Neuronal stem cell (in vitro differentiated cells): Measurements from ENCODE around the gene CDKL1.

Experiments
- DNase-seq: peaks from one replicate; pipeline ENCODE4 v3.0.0-alpha.2; 2013; ENCODE audit warnings: low spot score
- H2AFZ ChIP-seq: one replicate; pipeline ENCODE4 v1.6.1; 2013; ENCODE audit warnings: mild to moderate bottlenecking, low read length, inconsistent platforms
- H2AK5ac ChIP-seq: 2 replicates; pipeline ENCODE4 v1.6.1; 2013; ENCODE audit warnings: low read depth, mild to moderate bottlenecking, inconsistent platforms, low read length, moderate library complexity, mixed read lengths
- H2BK120ac ChIP-seq: 2 replicates; pipeline ENCODE4 v1.6.1; 2013; ENCODE audit warnings: low read depth, mild to moderate bottlenecking, inconsistent platforms, low read length, moderate library complexity, mixed read lengths
- H2BK12ac ChIP-seq: one replicate; pipeline ENCODE4 v1.6.1; 2013; ENCODE audit warnings: low read length, inconsistent platforms
- H2BK15ac ChIP-seq: 2 replicates; pipeline ENCODE4 v1.6.1; 2013; ENCODE audit warnings: mild to moderate bottlenecking, low read length, inconsistent platforms, mixed read lengths
- H2BK5ac ChIP-seq: one replicate; pipeline ENCODE4 v1.6.1; 2013; ENCODE audit warnings: inconsistent platforms, mild to moderate bottlenecking, low read length, moderate library complexity
- H3K14ac ChIP-seq: one replicate; pipeline ENCODE4 v1.6.1; 2013; ENCODE audit warnings: low read length, inconsistent platforms
- H3K18ac ChIP-seq: 2 replicates; pipeline ENCODE4 v1.6.1; 2013; ENCODE audit warnings: low read length, inconsistent platforms
- H3K23ac ChIP-seq: 2 replicates; pipeline ENCODE4 v1.6.1; 2013; ENCODE audit warnings: low read depth, mild to moderate bottlenecking, mixed read lengths, low read length, inconsistent platforms; ENCODE audit not compliant: poor library complexity
- H3K27ac ChIP-seq: replicated peaks from 3 replicates; pipeline ENCODE4 v1.5.1; 2013; ENCODE audit warnings: low read length, inconsistent platforms
- H3K27me3 ChIP-seq, 3 experiments: 2 replicates each; pipeline ENCODE4 v1.6.1; 2013; ENCODE audit warnings: low read length in 3 of 3, mild to moderate bottlenecking in 2 of 3, inconsistent platforms in 1 of 3, low read depth in 1 of 3, mixed read lengths in 1 of 3, moderate library complexity in 1 of 3; ENCODE audit not compliant: control insufficient read depth in 3 of 3, insufficient read depth in 3 of 3
- H3K36me3 ChIP-seq, 2 donors: replicated peaks in 1 of 2; 2 replicates each; pipeline ENCODE4 v1.6.1; 2013; ENCODE audit warnings: low read length in 2 of 2; ENCODE audit not compliant: control insufficient read depth in 2 of 2, insufficient read depth in 2 of 2
- H3K4ac ChIP-seq: 2 replicates; pipeline ENCODE4 v1.6.1; 2013; ENCODE audit warnings: inconsistent platforms, mild to moderate bottlenecking, low read length, moderate library complexity
- H3K4me1 ChIP-seq, 2 donors: 1 replicate in 1 of 2; 2 replicates in 1 of 2; pipeline ENCODE4 v1.6.1; 2013; ENCODE audit warnings: low read length in 2 of 2, low read depth in 1 of 2; ENCODE audit not compliant: control insufficient read depth in 2 of 2, insufficient read depth in 1 of 2
- H3K4me2 ChIP-seq: one replicate; pipeline ENCODE4 v1.6.1; 2013; ENCODE audit warnings: mild to moderate bottlenecking, low read length, inconsistent platforms; ENCODE audit not compliant: insufficient read depth, poor library complexity, severe bottlenecking
- H3K4me3 ChIP-seq, 2 donors: 2 replicates each; pipeline ENCODE4 v1.5.1; 2013; ENCODE audit warnings: low read length in 2 of 2, mild to moderate bottlenecking in 2 of 2, inconsistent platforms in 1 of 2, moderate library complexity in 1 of 2
- H3K79me1 ChIP-seq: one replicate; pipeline ENCODE4 v1.6.1; 2013; ENCODE audit warnings: low read depth, mild to moderate bottlenecking, inconsistent platforms, low read length, moderate library complexity
- H3K9ac ChIP-seq: one replicate; pipeline ENCODE4 v1.6.1; 2013; ENCODE audit warnings: mild to moderate bottlenecking, low read depth, low read length, inconsistent platforms; ENCODE audit not compliant: poor library complexity
- H3K9me3 ChIP-seq, 2 donors: replicated peaks in 1 of 2; 2 replicates each; pipeline versions ENCODE3 to v1.6.1; 2013; ENCODE audit warnings: low read length in 2 of 2, mild to moderate bottlenecking in 2 of 2, inconsistent platforms in 1 of 2, low read depth in 1 of 2, mixed read lengths in 1 of 2, moderate library complexity in 1 of 2; ENCODE audit not compliant: control insufficient read depth in 2 of 2, insufficient read depth in 1 of 2
- H4K8ac ChIP-seq: one replicate; pipeline ENCODE4 v1.6.1; 2013; ENCODE audit warnings: low read depth, mild to moderate bottlenecking, inconsistent platforms, low read length, moderate library complexity
- H4K91ac ChIP-seq: one replicate; pipeline ENCODE4 v1.6.1; 2013; ENCODE audit warnings: low read length, low read depth, mild to moderate bottlenecking, inconsistent platforms; ENCODE audit not compliant: poor library complexity
- WGBS, 2 donors: extraction: QIAGEN DNeasy Blood & Tissue Kit; methylation state at CpG; one replicate each; pipeline ENCODE4 v1.1.7; 2013; ENCODE audit warnings: missing lambda C conversion rate in 2 of 2, mixed read lengths in 1 of 2; ENCODE audit not compliant: insufficient read length in 2 of 2, insufficient replicate concordance in 1 of 2; ENCODE audit errors: extremely low coverage in 2 of 2; 5-methylcytosine and 5-hydroxymethylcytosine counted together

Gene CDKL1

DNA sequence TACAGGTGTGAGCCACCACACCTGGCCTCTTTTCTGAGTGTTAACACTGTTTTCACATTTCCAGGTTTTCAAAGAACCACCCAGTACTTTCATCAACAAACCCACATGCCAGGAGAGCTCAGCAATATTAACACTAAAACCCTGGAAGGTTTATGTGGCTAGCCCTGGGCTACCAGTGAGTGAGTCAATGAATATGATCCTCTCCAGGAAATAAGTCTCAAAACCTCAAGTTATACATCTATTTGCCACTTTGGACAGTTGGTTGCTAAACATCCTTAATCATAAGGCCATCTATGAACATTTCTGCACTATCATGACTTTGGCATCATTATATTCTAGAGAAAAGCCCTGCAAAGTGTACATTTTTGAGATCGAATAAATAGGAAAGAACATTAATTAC, 6.3 kb upstream of the CDKL1 start:
- Histone ChIP-seq H3K9me3 (peaks cover 4 to 7% of the 10 kb centered on the region in 2 donors), H2AFZ (no peak overlapping the region), H3K23ac (no peak overlapping the region), H2AK5ac (no peak overlapping the region), H2BK15ac (no peak overlapping the region), H3K18ac (no peak overlapping the region), H3K27me3 (no peaks in the 10 kb centered on the region), H3K4me1 (no peaks in the 10 kb centered on the region), H3K27ac (no peak overlapping the region), H3K4ac (no peak overlapping the region), H3K14ac (no peak overlapping the region), H2BK120ac (no peak overlapping the region), H4K91ac (no peak overlapping the region), H2BK5ac (no peak overlapping the region), H3K79me1 (no peaks in the 10 kb centered on the region), H3K4me2 (no peak overlapping the region), H3K9ac (no peak overlapping the region), H2BK12ac (no peak overlapping the region), H3K4me3 (no peak overlapping the region), H3K36me3 (no peaks in the 10 kb centered on the region), H4K8ac (no peak overlapping the region)
- no peak for DNase-seq
- no CpG with 5 or more reads among the region's 1 CpG for WGBS, 2 donors

DNA sequence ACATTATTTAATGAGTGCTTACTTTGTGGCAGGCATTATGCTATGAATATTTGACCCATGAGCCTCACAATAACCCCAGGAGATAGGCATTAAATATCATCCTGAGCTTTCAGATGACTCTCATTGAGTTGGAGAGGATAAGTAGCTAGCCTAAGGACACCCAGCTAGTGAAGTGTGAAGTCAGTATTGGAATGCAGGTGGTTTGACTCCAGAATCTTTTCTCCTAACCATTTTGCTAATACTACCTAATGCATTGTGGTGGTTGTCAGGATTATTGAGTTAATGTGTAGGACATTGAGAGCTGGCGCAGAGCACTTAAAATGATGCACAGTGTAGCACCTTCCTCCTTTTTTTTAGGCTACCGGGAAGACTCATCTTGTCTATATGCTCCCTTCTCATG, 3.8 kb upstream of the CDKL1 start:
- Histone ChIP-seq H3K23ac (no peak overlapping the region), H4K8ac (no peak overlapping the region), H2BK120ac (no peak overlapping the region), H4K91ac (no peak overlapping the region), H3K14ac (no peak overlapping the region), H3K79me1 (no peaks in the 10 kb centered on the region), H3K36me3 (no peaks in the 10 kb centered on the region), H2BK15ac (no peak overlapping the region), H2BK5ac (no peak overlapping the region), H2AFZ (no peak overlapping the region), H3K4me2 (no peak overlapping the region), H2AK5ac (no peak overlapping the region), H3K27ac (no peak overlapping the region), H3K9ac (no peak overlapping the region), H3K4ac (no peak overlapping the region), H3K9me3 (peaks cover 0 to 2% of the 10 kb centered on the region in 2 donors), H3K27me3 (no peaks in the 10 kb centered on the region), H3K18ac (no peak overlapping the region), H3K4me3 (no peak overlapping the region), H2BK12ac (no peak overlapping the region), H3K4me1 (peaks cover 4 to 5% of the 10 kb centered on the region in 2 donors)
- DNase-seq: no peak
- WGBS, 2 donors: no CpG with 5 or more reads among the region's 2 CpGs

DNA sequence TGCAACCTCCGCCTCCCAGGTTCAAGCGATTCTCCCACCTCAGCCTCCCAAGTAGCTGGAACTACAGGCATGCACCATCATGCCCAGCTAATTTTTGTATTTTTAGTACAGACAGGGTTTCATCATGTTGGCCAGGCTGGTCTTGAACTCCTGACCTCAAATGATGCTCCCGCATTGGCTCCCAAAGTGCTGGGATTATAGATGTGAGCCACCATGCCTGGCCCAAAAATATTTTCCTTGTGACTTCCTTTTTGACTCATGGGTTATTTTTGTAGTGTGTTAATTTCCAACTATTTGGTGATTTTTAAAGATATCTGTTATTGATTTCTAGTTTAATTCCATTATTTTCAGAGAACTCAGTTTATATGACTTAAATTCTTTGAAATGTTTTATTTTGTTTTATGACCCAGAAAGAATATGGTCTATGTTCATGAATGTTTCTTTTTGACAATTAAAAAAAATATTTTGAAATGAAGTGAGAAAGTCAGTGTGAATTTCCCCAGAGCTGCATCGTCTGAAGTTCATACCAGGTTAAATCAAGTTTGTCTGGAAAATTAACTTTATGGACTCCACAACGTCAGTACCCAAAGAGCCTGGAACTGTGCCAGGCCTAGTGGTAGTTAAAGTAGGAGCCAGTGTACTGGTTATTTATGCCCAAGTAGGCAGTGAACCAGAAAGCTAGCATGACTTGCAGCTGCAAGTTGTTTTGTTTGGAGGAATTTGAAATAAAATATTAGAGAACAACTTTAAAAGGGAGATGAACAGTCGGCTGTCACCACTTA, 2.8 kb upstream of the CDKL1 start:
- Histone ChIP-seq H3K4ac (no peak overlapping the region), H4K91ac (no peak overlapping the region), H3K79me1 (no peaks in the 10 kb centered on the region), H2BK12ac (no peak overlapping the region), H3K4me1 (peaks cover 4 to 5% of the 10 kb centered on the region in 2 donors), H3K36me3 (no peaks in the 10 kb centered on the region), H3K27ac (no peak overlapping the region), H3K9me3 (no peaks in the 10 kb centered on the region), H2AK5ac (no peak overlapping the region), H3K18ac (no peak overlapping the region), H2BK15ac (no peak overlapping the region), H2AFZ (no peak overlapping the region), H2BK120ac (no peak overlapping the region), H3K4me3 (no peak overlapping the region), H4K8ac (no peak overlapping the region), H3K9ac (no peak overlapping the region), H3K23ac (no peak overlapping the region), H3K4me2 (no peak overlapping the region), H3K14ac (no peak overlapping the region), H3K27me3 (no peaks in the 10 kb centered on the region), H2BK5ac (no peak overlapping the region)
- DNase-seq: no peak
- no CpG with 5 or more reads among the region's 6 CpGs for WGBS, 2 donors

DNA sequence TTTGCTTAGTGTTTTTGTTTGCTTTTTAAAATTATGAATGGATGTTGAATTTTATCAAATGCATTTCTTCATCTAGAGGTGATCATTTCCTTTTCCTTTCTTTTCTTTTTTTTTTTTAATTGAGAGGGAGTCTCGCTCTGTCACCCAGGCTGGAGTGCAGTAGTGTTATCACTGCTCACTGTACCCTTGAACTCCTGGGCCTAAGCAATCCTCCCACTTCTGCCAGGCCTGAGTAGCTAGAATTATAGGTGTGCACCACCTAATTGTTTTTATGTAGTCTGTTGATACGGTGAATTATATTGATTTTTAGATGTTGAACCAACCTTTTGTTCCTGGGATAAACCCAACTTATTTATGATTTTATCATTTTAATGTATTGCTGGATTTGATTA, 1.5 kb upstream of the CDKL1 start:
- Histone ChIP-seq H2AK5ac (no peak overlapping the region), H3K4me3 (no peak overlapping the region), H3K14ac (no peak overlapping the region), H2BK12ac (no peak overlapping the region), H3K23ac (no peak overlapping the region), H3K4me1 (peaks cover 4 to 5% of the 10 kb centered on the region in 2 donors), H4K8ac (no peak overlapping the region), H3K9me3 (no peaks in the 10 kb centered on the region), H3K18ac (no peak overlapping the region), H3K27me3 (no peaks in the 10 kb centered on the region), H4K91ac (no peak overlapping the region), H2BK120ac (no peak overlapping the region), H2BK15ac (no peak overlapping the region), H3K4me2 (no peak overlapping the region), H3K27ac (no peak overlapping the region), H3K79me1 (no peaks in the 10 kb centered on the region), H2BK5ac (no peak overlapping the region), H2AFZ (no peak overlapping the region), H3K9ac (no peak overlapping the region), H3K36me3 (no peaks in the 10 kb centered on the region), H3K4ac (no peak overlapping the region)
- no peak for DNase-seq
- WGBS, 2 donors: no CpG with 5 or more reads among the region's 2 CpGs
